GM12874 (cell line): ENCODE data around the gene NDRG4.

Experiments
- CTCF ChIP-seq: IDR thresholded peaks from 2 replicates; pipeline ENCODE4 v1.5.1; 2011; ENCODE audit warnings: low read depth, mild to moderate bottlenecking, control low read depth, low read length, moderate library complexity; ENCODE audit not compliant: insufficient read depth

The NDRG4 gene

GRCh38 chr16:58510776-58511628 lies 11.1 kb downstream of the NDRG4 start:
- TF ChIP-seq CTCF, result no peak

- TF ChIP-seq CTCF, result peak; percentile 83
Measured at GRCh38 chr16:58511933-58512815, 12.2 kb downstream of the NDRG4 start.

- no peak for TF ChIP-seq CTCF
Measured at GRCh38 chr16:58513874-58514273, 13.9 kb downstream of the NDRG4 start.

- no peak for TF ChIP-seq CTCF
Measured at GRCh38 chr16:58515125-58515870, 15.4 kb downstream of the NDRG4 start, which contains the start of gene SETD6. Gene SETD6, plus strand, starts transcription at chr16:58515517. Its CDS starts 21 bp downstream, at chr16:58515538.

GRCh38 chr16:58515871-58516767 lies 16.2 kb downstream of the NDRG4 start:
- no peak for TF ChIP-seq CTCF

- no peak for TF ChIP-seq CTCF
Measured at GRCh38 chr16:58516768-58517107, 16.8 kb downstream of the NDRG4 start.
